BE2C (cell line): ENCODE results near the gene RTF1.

Experiments used
- DNase-seq: peaks from one replicate; pipeline ENCODE4 v3.0.0-alpha.2; 2020
- H3K27me3 ChIP-seq: fragments of 250-450 bp; sonication (Bioruptor Pico); 2 replicates; pipeline ENCODE4 v1.5.1; 2020; ENCODE audit warnings: mild to moderate bottlenecking
- H3K36me3 ChIP-seq: fragments of 250-450 bp; sonication (Bioruptor Pico); 2 replicates; pipeline ENCODE4 v1.5.1; 2020; ENCODE audit warnings: mild to moderate bottlenecking
- H3K4me1 ChIP-seq: fragments of 250-450 bp; sonication (Bioruptor Pico); 2 replicates; pipeline ENCODE4 v1.5.1; 2020
- H3K4me3 ChIP-seq: 2 replicates; pipeline ENCODE4 v1.5.1; 2011; ENCODE audit warnings: low read depth, low read length
- H3K9me3 ChIP-seq: fragments of 250-450 bp; sonication (Bioruptor Pico); 2 replicates; pipeline ENCODE4 v1.5.1; 2020
- CTCF ChIP-seq: IDR thresholded peaks from 2 replicates; pipeline ENCODE4 v1.5.1; 2012; ENCODE audit warnings: mild to moderate bottlenecking, low read depth, low read length

The RTF1 gene

GRCh38 chr15:41505776-41506175 is 88.9 kb downstream of the RTF1 start:
- H3K36me3 ChIP-seq: no peaks in the 10 kb centered on the region; the same call in 1 of the 2 replicates
- 0 out of 2 replicates have a peak, but pooled peaks cover 3% of the 10 kb centered on the region for H3K4me1 ChIP-seq
- TF ChIP-seq CTCF: no peak
- no peak for DNase-seq
- no peak overlapping the region for H3K4me3 ChIP-seq
- peaks cover 14% of the 10 kb centered on the region; the same call in 1 of the 2 replicates for H3K27me3 ChIP-seq
- no peaks in the 10 kb centered on the region for H3K9me3 ChIP-seq

- Histone ChIP-seq H3K9me3 (no peaks in the 10 kb centered on the region), H3K27me3 (peaks cover 13% of the 10 kb centered on the region; the same call in 1 of the 2 replicates), H3K36me3 (no peaks in the 10 kb centered on the region; the same call in 1 of the 2 replicates), H3K4me3 (no peak overlapping the region), H3K4me1 (0 out of 2 replicates have a peak, but pooled peaks cover 3% of the 10 kb centered on the region)
- no peak for DNase-seq
- TF ChIP-seq CTCF: no peak
Measured at GRCh38 chr15:41506796-41507341, 90.0 kb downstream of the RTF1 start.

- no peak for TF ChIP-seq CTCF
- H3K4me1 ChIP-seq: 0 out of 2 replicates have a peak, but pooled peaks cover 3% of the 10 kb centered on the region
- H3K4me3 ChIP-seq: no peak overlapping the region
- no peaks in the 10 kb centered on the region for H3K9me3 ChIP-seq
- no peaks in the 10 kb centered on the region; the same call in 1 of the 2 replicates for H3K36me3 ChIP-seq
- H3K27me3 ChIP-seq: peaks cover 3% of the 10 kb centered on the region; the same call in 1 of the 2 replicates
- no peak for DNase-seq
Measured at GRCh38 chr15:41507820-41508290, 91.0 kb downstream of the RTF1 start.

- no peak overlapping the region for H3K4me3 ChIP-seq
- TF ChIP-seq CTCF: no peak
- H3K4me1 ChIP-seq: no peaks in the 10 kb centered on the region
- no peaks in the 10 kb centered on the region for H3K9me3 ChIP-seq
- peaks cover 3% of the 10 kb centered on the region; the same call in 1 of the 2 replicates for H3K36me3 ChIP-seq
- no peak for DNase-seq
- no peaks in the 10 kb centered on the region for H3K27me3 ChIP-seq
Measured at GRCh38 chr15:41510728-41511127, 93.8 kb downstream of the RTF1 start.

GRCh38 chr15:41511331-41511898 is 94.5 kb downstream of the RTF1 start:
- no peak for TF ChIP-seq CTCF
- Histone ChIP-seq H3K9me3 (no peaks in the 10 kb centered on the region), H3K4me1 (no peaks in the 10 kb centered on the region), H3K27me3 (no peaks in the 10 kb centered on the region), H3K4me3 (no peak overlapping the region), H3K36me3 (peaks cover 3% of the 10 kb centered on the region; the same call in 1 of the 2 replicates)
- DNase-seq: no peak

GRCh38 chr15:41511899-41512369 is 95.0 kb downstream of the RTF1 start:
- DNase-seq: no peak
- TF ChIP-seq CTCF: no peak
- no peaks in the 10 kb centered on the region for H3K27me3 ChIP-seq
- H3K4me3 ChIP-seq: no peak overlapping the region
- H3K4me1 ChIP-seq: no peaks in the 10 kb centered on the region
- peaks cover 5% of the 10 kb centered on the region for H3K36me3 ChIP-seq
- no peaks in the 10 kb centered on the region for H3K9me3 ChIP-seq
